ENCODE results near the gene RNF114. TPM values are rescaled to one million over a fixed set of nuclear protein-coding genes. Genes with fewer than 3 reads are reported as not detected.
A peak's percentile ranks its signal among the peaks of the same experiment; 100 is the strongest.
"Not testable (repeated sequence)": the region's sequence is repeated elsewhere in the genome, so short reads cannot be mapped to it uniquely, and the experiment has no call there.

The RNF114 gene
- total RNA-seq, 4 donors from 2014 or later, result 73.2 to 102 (median 79.7) TPM

- Histone ChIP-seq H3K36me3 (peaks cover 0 to 32% (median 5%) of the 10 kb centered on the region in 3 donors), H3K27me3 (no peaks in the 10 kb centered on the region), H3K27ac (no peak overlapping the region), H3K9me3 (no peaks in the 10 kb centered on the region), H3K4me3 (no peak overlapping the region), H3K4me1 (peaks cover 0 to 68% (median 19%) of the 10 kb centered on the region in 3 donors)
- TF ChIP-seq CTCF (IDR thresholded peaks at IDR 0.05) (no peak), POLR2A (IDR thresholded peaks at IDR 0.05) (no peak)
- intact Hi-C loops (cut with DNase I), result no loop called here
- WGBS, 2 donors, result 80 to 100% methylated on average over 1 to 2 of the region's 9 CpGs
- no peak for DNase-seq
Observed at GRCh38 chr20:49892260-49892659, 43.9 kb upstream of the RNF114 start.

GRCh38 chr20:49892817-49893216 is 43.4 kb upstream of the RNF114 start:
- no peak for TF ChIP-seq POLR2A (IDR thresholded peaks at IDR 0.05)
- TF ChIP-seq CTCF (IDR thresholded peaks at IDR 0.05), result no peak
- Histone ChIP-seq H3K27ac (peak overlapping the region in 1 of 4 donors; percentile 63), H3K9me3 (no peaks in the 10 kb centered on the region), H3K36me3 (peaks cover 0 to 26% (median 3%) of the 10 kb centered on the region in 3 donors), H3K27me3 (no peaks in the 10 kb centered on the region), H3K4me3 (no peak overlapping the region), H3K4me1 (peaks cover 0 to 62% (median 15%) of the 10 kb centered on the region in 3 donors)
- DNase-seq, result no peak
- 68 to 79% methylated on average over 7 to 10 of the region's 11 CpGs for WGBS, 2 donors
- intact Hi-C loops (cut with DNase I), result no loop called here

GRCh38 chr20:49893242-49894072 is 42.7 kb upstream of the RNF114 start:
- H3K27ac ChIP-seq, result peak overlapping the region in 2 of 4 donors; percentile 32 to 63
- H3K4me1 ChIP-seq, result peaks cover 0 to 56% (median 9%) of the 10 kb centered on the region in 3 donors
- peak overlapping the region in 1 of 4 donors; percentile 19 for H3K4me3 ChIP-seq
- TF ChIP-seq CTCF (IDR thresholded peaks at IDR 0.05), result no peak
- TF ChIP-seq POLR2A (IDR thresholded peaks at IDR 0.05), result no peak
- no peak for DNase-seq
- H3K36me3 ChIP-seq, result peaks cover 0 to 20% (median 0%) of the 10 kb centered on the region in 3 donors
- intact Hi-C loops (cut with DNase I), result no loop called here
- no peaks in the 10 kb centered on the region for H3K9me3 ChIP-seq
- no peaks in the 10 kb centered on the region for H3K27me3 ChIP-seq
- WGBS, 2 donors, result 56 to 74% methylated on average over 5 to 12 of the region's 12 CpGs

GRCh38 chr20:49894073-49894470 is 42.1 kb upstream of the RNF114 start:
- TF ChIP-seq POLR2A (IDR thresholded peaks at IDR 0.05) (no peak), CTCF (IDR thresholded peaks at IDR 0.05) (no peak)
- Histone ChIP-seq H3K4me1 (peaks cover 0 to 50% (median 5%) of the 10 kb centered on the region in 3 donors), H3K36me3 (peaks cover 0 to 13% (median 0%) of the 10 kb centered on the region in 3 donors), H3K27me3 (no peaks in the 10 kb centered on the region), H3K27ac (peak overlapping the region in 1 of 4 donors; percentile 63), H3K4me3 (peak overlapping the region in 1 of 4 donors; percentile 19), H3K9me3 (no peaks in the 10 kb centered on the region)
- intact Hi-C loops (cut with DNase I), result no loop called here
- 46 to 77% methylated on average over 6 of the region's 6 CpGs for WGBS, 2 donors
- DNase-seq, result no peak

GRCh38 chr20:49895474-49896093 is 40.6 kb upstream of the RNF114 start:
- H3K27ac ChIP-seq; intact Hi-C loops (cut with DNase I); H3K36me3 ChIP-seq; DNase-seq; H3K9me3 ChIP-seq; H3K4me3 ChIP-seq; H3K27me3 ChIP-seq: not testable (repeated sequence)
- H3K4me1 ChIP-seq, result peaks cover 0 to 35% (median 2%) of the 10 kb centered on the region in 3 donors
- WGBS, 2 donors, result 70 to 83% methylated on average over 6 to 7 of the region's 7 CpGs

Measured in esophagus squamous epithelium (tissue), 5 donors.